H9 (cell line): ENCODE data around the gene TMPRSS9. TPM values are rescaled to one million over a fixed set of nuclear protein-coding genes. Genes with fewer than 3 reads are reported as not detected.

Source experiments
- DNase-seq: peaks from one replicate; pipeline ENCODE4 v3.0.0-alpha.2; 2017
- H2AFZ ChIP-seq: one replicate; pipeline ENCODE4 v1.6.1; 2013; ENCODE audit warnings: mild to moderate bottlenecking, low read length, control low read depth, moderate library complexity
- H2AK5ac ChIP-seq: 2 replicates; pipeline ENCODE4 v1.6.1; 2013; ENCODE audit warnings: low read length, control low read depth, mixed read lengths; ENCODE audit not compliant: insufficient read length
- H2BK120ac ChIP-seq: one replicate; pipeline ENCODE4 v1.6.1; 2013; ENCODE audit warnings: low read depth, mild to moderate bottlenecking, low read length, control low read depth, inconsistent platforms; ENCODE audit not compliant: poor library complexity, severe bottlenecking
- H2BK12ac ChIP-seq: 2 replicates; pipeline ENCODE4 v1.6.1; 2013; ENCODE audit warnings: low read length, control low read depth, mixed read lengths, low read depth; ENCODE audit not compliant: insufficient read length
- H2BK15ac ChIP-seq: 2 replicates; pipeline ENCODE4 v1.6.1; 2013; ENCODE audit warnings: low read depth, low read length, control low read depth
- H2BK20ac ChIP-seq: one replicate; pipeline ENCODE4 v1.6.1; 2013; ENCODE audit warnings: low read depth, mild to moderate bottlenecking, low read length, control low read depth, inconsistent platforms; ENCODE audit not compliant: poor library complexity, severe bottlenecking
- H2BK5ac ChIP-seq: 2 replicates; pipeline ENCODE4 v1.6.1; 2013; ENCODE audit warnings: low read length, control low read depth, mixed read lengths; ENCODE audit not compliant: insufficient read length
- H3K14ac ChIP-seq: 2 replicates; pipeline ENCODE4 v1.6.1; 2013; ENCODE audit warnings: low read length, control low read depth; ENCODE audit not compliant: insufficient read depth
- H3K18ac ChIP-seq: 2 replicates; pipeline ENCODE4 v1.6.1; 2013; ENCODE audit warnings: low read depth, mild to moderate bottlenecking, mixed read lengths, low read length, control low read depth; ENCODE audit not compliant: insufficient read length
- H3K23ac ChIP-seq: 2 replicates; pipeline ENCODE4 v1.6.1; 2013; ENCODE audit warnings: low read length, control low read depth, mixed read lengths, low read depth; ENCODE audit not compliant: insufficient read length
- H3K23me2 ChIP-seq: 2 replicates; pipeline ENCODE4 v1.6.1; 2013; ENCODE audit warnings: low read depth, mild to moderate bottlenecking, mixed read lengths, low read length, control low read depth; ENCODE audit not compliant: insufficient read length, poor library complexity, severe bottlenecking
- H3K27ac ChIP-seq: 2 replicates; pipeline ENCODE4 v1.5.1; 2013; ENCODE audit warnings: low read length, control low read depth, mixed read lengths, low read depth; ENCODE audit not compliant: insufficient read length
- H3K27me3 ChIP-seq: 2 replicates; pipeline ENCODE4 v1.6.1; 2013; ENCODE audit warnings: low read length, control low read depth, inconsistent platforms; ENCODE audit not compliant: insufficient read depth
- H3K4ac ChIP-seq: 2 replicates; pipeline ENCODE4 v1.6.1; 2013; ENCODE audit warnings: low read depth, mild to moderate bottlenecking, control low read depth, inconsistent platforms, low read length, moderate library complexity
- H3K4me1 ChIP-seq: 2 replicates; pipeline ENCODE4 v1.6.1; 2013; ENCODE audit warnings: low read length, control low read depth, inconsistent platforms; ENCODE audit not compliant: insufficient read depth
- H3K4me2 ChIP-seq: 2 replicates; pipeline ENCODE4 v1.6.1; 2013; ENCODE audit warnings: low read length, control low read depth, mixed read lengths; ENCODE audit not compliant: insufficient read length, insufficient read depth
- H3K56ac ChIP-seq: 2 replicates; pipeline ENCODE4 v1.6.1; 2013; ENCODE audit warnings: low read depth, mild to moderate bottlenecking, mixed read lengths, low read length, control low read depth; ENCODE audit not compliant: insufficient read length
- H3K79me1 ChIP-seq: 2 replicates; pipeline ENCODE4 v1.6.1; 2013; ENCODE audit warnings: low read depth, mild to moderate bottlenecking, moderate library complexity, low read length, control low read depth, inconsistent platforms; ENCODE audit not compliant: insufficient read depth, poor library complexity, severe bottlenecking
- H3K79me2 ChIP-seq: 2 replicates; pipeline ENCODE4 v1.6.1; 2013; ENCODE audit warnings: low read length, control low read depth, inconsistent platforms; ENCODE audit not compliant: insufficient read depth
- H3K9ac ChIP-seq: 2 replicates; pipeline ENCODE4 v1.6.1; 2013; ENCODE audit warnings: low read length, control low read depth, mixed read lengths; ENCODE audit not compliant: insufficient read length; ENCODE audit errors: extremely low read depth
- H3K9me3 ChIP-seq: one replicate; pipeline ENCODE4 v1.6.1; 2013; ENCODE audit warnings: low read depth, low read length, inconsistent platforms; ENCODE audit not compliant: control insufficient read depth
- H3T11ph ChIP-seq: one replicate; pipeline ENCODE4 v1.6.1; 2013; ENCODE audit warnings: mild to moderate bottlenecking, low read length, control low read depth, inconsistent platforms
- H4K20me1 ChIP-seq: one replicate; pipeline ENCODE4 v1.6.1; 2013; ENCODE audit not compliant: control insufficient read depth, insufficient read length, insufficient read depth
- H4K5ac ChIP-seq: 2 replicates; pipeline ENCODE4 v1.6.1; 2013; ENCODE audit warnings: low read depth, mild to moderate bottlenecking, mixed read lengths, low read length, control low read depth; ENCODE audit not compliant: insufficient read length
- H4K8ac ChIP-seq: replicated peaks from 2 replicates; pipeline ENCODE4 v1.6.1; 2013; ENCODE audit warnings: low read length, control low read depth, mixed read lengths, low read depth; ENCODE audit not compliant: insufficient read length
- H4K91ac ChIP-seq: 2 replicates; pipeline ENCODE4 v1.6.1; 2013; ENCODE audit warnings: low read depth, mild to moderate bottlenecking, moderate library complexity, mixed read lengths, low read length, control low read depth; ENCODE audit not compliant: insufficient read length
- H3K27ac Mint-ChIP-seq, 3 experiments: 2 replicates in 2 of 3; 3 replicates in 1 of 3; pipeline ENCODE4 v1.8.0; 2020 to 2021; ENCODE audit warnings: mixed read lengths in 3 of 3, mild to moderate bottlenecking in 1 of 3, moderate library complexity in 1 of 3
- H3K27me3 Mint-ChIP-seq: 2 replicates; pipeline ENCODE4 v1.8.0; 2021; ENCODE audit warnings: low read depth, mild to moderate bottlenecking, moderate library complexity, mixed read lengths
- H3K36me3 Mint-ChIP-seq, 3 experiments: 2 replicates in 2 of 3; 3 replicates in 1 of 3; pipeline ENCODE4 v1.8.0; 2020 to 2021; ENCODE audit warnings: low read depth in 3 of 3, mixed read lengths in 3 of 3; ENCODE audit not compliant: insufficient read depth in 1 of 3
- H3K4me1 Mint-ChIP-seq, 2 experiments: 2 replicates each; pipeline ENCODE4 v1.8.0; 2020; ENCODE audit warnings: mixed read lengths in 2 of 2
- H3K4me3 Mint-ChIP-seq, 2 experiments: 2 replicates in 1 of 2; 3 replicates in 1 of 2; pipeline ENCODE4 v1.8.0; 2020 to 2021; ENCODE audit warnings: mild to moderate bottlenecking in 2 of 2, mixed read lengths in 2 of 2, moderate library complexity in 1 of 2
- H3K9me3 Mint-ChIP-seq, 2 experiments: 2 replicates in 1 of 2; 3 replicates in 1 of 2; pipeline ENCODE4 v1.8.0; 2020; ENCODE audit warnings: mild to moderate bottlenecking in 2 of 2, mixed read lengths in 2 of 2, moderate library complexity in 1 of 2
- CTCF ChIP-seq: fragments of 200-600 bp; sonication (generic); conservative IDR thresholded peaks from 3 replicates; pipeline ENCODE4 v1.8.0; 2021; ENCODE audit warnings: antibody characterized with exemption, mild to moderate bottlenecking
- WGBS: extraction: QIAGEN DNeasy Blood & Tissue Kit; methylation state at CpG from one replicate; pipeline ENCODE4 v1.1.7; 2013; ENCODE audit warnings: missing lambda C conversion rate, low lambda C conversion rate, mixed read lengths; ENCODE audit not compliant: insufficient read length; ENCODE audit errors: extremely low coverage; 5-methylcytosine and 5-hydroxymethylcytosine counted together
- total RNA-seq: library from RNA; stranded (reverse); gene quantifications from 2 replicates; pipeline ENCODE4 v1.2.1, GENCODE V29; 2021

TMPRSS9 gene
- total RNA-seq, 1 experiment from 2014 or later: 0.24 TPM

GRCh38 chr19:2415973-2416319, 55.9 kb downstream of the TMPRSS9 start:
- Histone ChIP-seq H2AK5ac (no peak overlapping the region), H3K27ac (no peak overlapping the region), H2BK20ac (no peak overlapping the region), H2BK15ac (no peak overlapping the region), H2BK5ac (no peak overlapping the region), H3K4me1 (no peaks in the 10 kb centered on the region), H3K9me3 (no peaks in the 10 kb centered on the region), H4K5ac (no peak overlapping the region), H2BK12ac (no peak overlapping the region), H2AFZ (no peak overlapping the region), H3K14ac (no peak overlapping the region), H2BK120ac (no peak overlapping the region), H3K4ac (no peak overlapping the region), H3T11ph (no peak overlapping the region), H3K27me3 (no peaks in the 10 kb centered on the region), H3K79me1 (no peaks in the 10 kb centered on the region), H4K91ac (no peak overlapping the region), H3K4me2 (no peak overlapping the region), H3K56ac (no peak overlapping the region), H3K79me2 (no peaks in the 10 kb centered on the region), H3K9ac (no peak overlapping the region), H3K23me2 (no peaks in the 10 kb centered on the region), H4K20me1 (no peaks in the 10 kb centered on the region), H3K18ac (no peak overlapping the region), H3K23ac (no peak overlapping the region), H4K8ac (no peak overlapping the region)
- TF ChIP-seq CTCF: no peak
- no peak overlapping the region for H3K27ac Mint-ChIP-seq
- H3K4me1 Mint-ChIP-seq: 0 out of 4 replicates have a peak, but pooled peaks cover 0 to 4% of the 10 kb centered on the region in 2 experiments
- no peak overlapping the region for H3K4me3 Mint-ChIP-seq
- H3K27me3 Mint-ChIP-seq: peaks cover 22% of the 10 kb centered on the region
- no CpG with 5 or more reads among the region's 6 CpGs for WGBS
- peaks cover 5 to 16% (median 6%) of the 10 kb centered on the region in 3 experiments; a peak in 6 of 7 replicates for H3K36me3 Mint-ChIP-seq
- no peak for DNase-seq
- H3K9me3 Mint-ChIP-seq: peaks cover 0 to 2% of the 10 kb centered on the region in 2 experiments; a peak in 1 of 5 replicates
